Measurements from ENCODE around the gene COBL.

COBL gene

GRCh38 chr7:51280156-51280555 is 36.5 kb downstream of the COBL start:
- DNase-seq (ENCODE audit: insufficient read length) = no peak
- no peak for TF ChIP-seq TAF1 (IDR thresholded peaks at IDR 0.05; ENCODE audit: borderline replicate concordance, low read depth, low read length)
- no peak for TF ChIP-seq POLR2A (IDR thresholded peaks at IDR 0.05; ENCODE audit: low read depth, low read length)
- no peak for TF ChIP-seq POLR2AphosphoS5 (IDR thresholded peaks at IDR 0.05; ENCODE audit: low read depth, low read length)
- FAIRE-seq = no peak

DNA sequence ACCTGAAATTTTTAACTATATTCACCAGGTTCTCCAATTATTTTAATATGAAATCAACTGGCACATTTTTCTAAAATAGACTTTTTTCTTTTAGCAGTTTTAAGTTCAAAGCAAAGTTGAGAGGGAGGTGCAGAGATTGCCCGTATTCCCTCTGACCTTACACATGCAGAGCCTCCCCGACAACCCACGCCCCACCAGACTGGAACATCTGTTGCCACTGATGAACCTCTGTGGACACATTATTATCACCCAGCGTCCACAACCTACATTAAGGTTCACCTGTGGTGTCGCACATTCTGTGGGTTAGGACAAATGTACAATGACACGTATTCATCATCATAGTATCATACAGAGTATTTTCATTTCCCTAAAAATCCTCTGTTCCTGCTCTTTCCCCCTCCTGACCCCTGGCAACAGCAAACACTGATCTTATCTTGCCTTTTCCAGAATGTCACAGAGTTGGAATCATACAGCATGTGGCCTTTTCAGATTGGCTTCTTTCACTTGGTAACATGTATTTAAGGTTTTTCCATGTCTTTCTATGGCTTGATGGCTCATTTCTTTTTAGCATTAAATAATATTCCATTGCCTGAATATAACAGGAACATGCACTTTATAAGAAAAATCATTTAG is 37.1 kb downstream of the COBL start:
- FAIRE-seq = no peak
- DNase-seq (ENCODE audit: insufficient read length) = no peak
- TF ChIP-seq TAF1 (IDR thresholded peaks at IDR 0.05; ENCODE audit: borderline replicate concordance, low read depth, low read length) = no peak
- TF ChIP-seq POLR2AphosphoS5 (IDR thresholded peaks at IDR 0.05; ENCODE audit: low read depth, low read length) = no peak
- no peak for TF ChIP-seq POLR2A (IDR thresholded peaks at IDR 0.05; ENCODE audit: low read depth, low read length)

DNA sequence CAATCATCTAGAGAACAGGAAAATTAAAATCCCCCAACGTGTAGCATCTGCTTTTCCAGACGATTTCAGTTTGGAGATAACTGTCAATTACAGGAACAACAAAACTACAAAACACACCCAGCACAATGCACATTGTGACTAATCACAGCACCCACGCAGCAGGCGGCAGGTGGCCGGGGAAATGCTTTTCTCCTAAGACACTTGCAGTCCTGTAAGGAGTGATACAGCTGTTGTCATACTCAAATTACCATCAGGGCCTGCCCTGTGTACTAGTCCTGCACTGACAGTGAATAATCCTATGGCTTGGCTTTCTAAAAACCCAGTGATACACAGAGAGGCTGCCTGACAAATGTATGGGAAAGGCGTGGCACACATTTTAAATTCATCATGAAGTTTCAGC is 37.8 kb downstream of the COBL start:
- no peak for TF ChIP-seq POLR2AphosphoS5 (IDR thresholded peaks at IDR 0.05; ENCODE audit: low read depth, low read length)
- no peak for TF ChIP-seq POLR2A (IDR thresholded peaks at IDR 0.05; ENCODE audit: low read depth, low read length)
- TF ChIP-seq TAF1 (IDR thresholded peaks at IDR 0.05; ENCODE audit: borderline replicate concordance, low read depth, low read length) = no peak
- FAIRE-seq (no peak), DNase-seq (ENCODE audit: insufficient read length) (no peak)

DNA sequence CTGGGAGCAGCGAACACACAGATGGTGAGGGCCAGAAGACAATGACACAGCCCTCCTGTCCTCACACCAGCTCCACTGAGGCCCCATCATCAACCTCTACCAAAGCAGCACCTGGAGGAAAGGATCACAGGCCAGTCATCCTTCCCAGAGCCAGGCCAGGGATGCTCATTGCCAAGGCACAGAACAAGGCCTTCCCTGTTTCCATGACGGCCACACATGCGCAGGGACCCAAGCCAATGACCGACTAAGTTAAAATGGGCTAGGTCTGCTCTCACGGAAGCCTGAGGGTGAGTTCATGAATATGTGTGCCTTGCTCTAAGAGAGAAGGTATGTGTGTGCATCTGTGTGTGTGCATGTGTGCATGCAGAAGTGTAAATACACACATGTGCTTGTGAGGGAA is 39.6 kb downstream of the COBL start:
- TF ChIP-seq TAF1 (IDR thresholded peaks at IDR 0.05; ENCODE audit: borderline replicate concordance, low read depth, low read length) (no peak), POLR2AphosphoS5 (IDR thresholded peaks at IDR 0.05; ENCODE audit: low read depth, low read length) (no peak), POLR2A (IDR thresholded peaks at IDR 0.05; ENCODE audit: low read depth, low read length) (no peak)
- DNase-seq (ENCODE audit: insufficient read length) (no peak), FAIRE-seq (no peak)

DNA sequence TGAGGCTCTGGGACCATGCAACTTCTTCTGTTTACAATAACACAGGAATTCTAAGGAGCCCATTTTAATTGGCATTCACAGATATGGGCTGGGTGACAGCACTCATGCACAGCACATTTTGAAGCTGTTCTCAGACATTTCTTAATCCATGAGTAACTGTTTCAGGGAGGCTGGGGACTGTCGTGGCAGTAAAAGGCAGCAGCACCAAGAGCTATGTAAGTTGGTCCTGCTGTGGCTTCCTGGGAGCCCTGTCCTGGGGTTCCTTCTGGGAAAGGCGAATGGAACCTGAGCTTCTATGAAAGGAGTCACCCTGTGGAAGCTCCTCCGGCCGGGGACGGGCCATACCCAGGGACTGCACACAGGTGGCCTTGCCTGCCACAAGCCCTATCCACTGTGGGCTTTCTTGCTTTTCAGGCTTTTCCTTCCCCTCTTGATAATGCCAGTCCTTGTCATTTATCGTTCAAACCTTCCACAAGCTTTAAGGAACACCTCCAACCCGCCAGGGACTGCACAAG is 40.5 kb downstream of the COBL start:
- DNase-seq (ENCODE audit: insufficient read length) (no peak), FAIRE-seq (no peak)
- no peak for TF ChIP-seq TAF1 (IDR thresholded peaks at IDR 0.05; ENCODE audit: borderline replicate concordance, low read depth, low read length)
- no peak for TF ChIP-seq POLR2AphosphoS5 (IDR thresholded peaks at IDR 0.05; ENCODE audit: low read depth, low read length)
- no peak for TF ChIP-seq POLR2A (IDR thresholded peaks at IDR 0.05; ENCODE audit: low read depth, low read length)

- FAIRE-seq (no peak), DNase-seq (ENCODE audit: insufficient read length) (no peak)
- no peak for TF ChIP-seq POLR2A (IDR thresholded peaks at IDR 0.05; ENCODE audit: low read depth, low read length)
- TF ChIP-seq POLR2AphosphoS5 (IDR thresholded peaks at IDR 0.05; ENCODE audit: low read depth, low read length) = no peak
- no peak for TF ChIP-seq TAF1 (IDR thresholded peaks at IDR 0.05; ENCODE audit: borderline replicate concordance, low read depth, low read length)
These were observed 41.1 kb downstream of the COBL start for GRCh38 chr7:51275532-51275931.

DNA sequence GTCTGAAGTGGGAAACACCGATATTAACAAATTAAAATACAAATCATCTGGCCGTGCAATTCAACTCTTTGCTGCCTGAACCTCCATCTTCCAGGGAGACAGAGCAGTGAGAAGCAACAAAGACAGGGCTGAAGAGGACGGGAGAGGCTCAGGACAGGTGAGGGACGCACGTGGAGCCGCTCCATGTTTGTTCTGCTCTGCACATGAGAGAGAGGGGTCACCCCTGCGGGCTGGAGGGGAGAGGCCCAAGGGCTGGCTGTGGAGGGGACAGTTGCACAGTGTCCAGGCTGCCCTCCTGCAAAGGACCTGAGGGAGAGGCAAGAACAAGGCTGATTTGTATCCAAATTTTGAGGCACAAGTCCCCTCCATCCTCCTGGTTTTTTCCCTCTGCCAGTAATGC is 41.7 kb downstream of the COBL start:
- DNase-seq (ENCODE audit: insufficient read length) = no peak
- TF ChIP-seq TAF1 (IDR thresholded peaks at IDR 0.05; ENCODE audit: borderline replicate concordance, low read depth, low read length) (no peak), POLR2AphosphoS5 (IDR thresholded peaks at IDR 0.05; ENCODE audit: low read depth, low read length) (no peak), POLR2A (IDR thresholded peaks at IDR 0.05; ENCODE audit: low read depth, low read length) (no peak)
- FAIRE-seq = no peak

DNA sequence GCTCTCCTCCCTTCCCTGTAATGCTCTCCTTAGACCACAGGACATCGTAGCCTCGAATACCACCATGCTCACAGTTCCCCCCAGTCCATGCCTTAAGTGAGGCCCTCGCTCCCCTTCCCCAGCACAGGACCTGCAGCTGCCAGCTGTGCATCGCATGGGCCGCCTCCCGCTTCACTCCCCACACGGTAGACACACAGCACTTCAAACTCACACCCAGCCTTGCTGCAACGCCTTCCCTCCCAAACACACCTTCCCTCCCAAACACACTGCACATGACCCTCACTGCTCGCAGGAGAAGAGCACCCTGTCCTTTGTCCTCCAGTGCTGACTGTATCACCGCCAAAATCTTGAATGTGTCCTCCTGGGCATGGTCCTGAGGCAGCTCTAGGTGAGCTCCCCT is 42.6 kb downstream of the COBL start:
- no peak for FAIRE-seq
- DNase-seq (ENCODE audit: insufficient read length) = no peak
- TF ChIP-seq POLR2A (IDR thresholded peaks at IDR 0.05; ENCODE audit: low read depth, low read length) = no peak
- TF ChIP-seq POLR2AphosphoS5 (IDR thresholded peaks at IDR 0.05; ENCODE audit: low read depth, low read length) = no peak
- TF ChIP-seq TAF1 (IDR thresholded peaks at IDR 0.05; ENCODE audit: borderline replicate concordance, low read depth, low read length) = no peak

DNA sequence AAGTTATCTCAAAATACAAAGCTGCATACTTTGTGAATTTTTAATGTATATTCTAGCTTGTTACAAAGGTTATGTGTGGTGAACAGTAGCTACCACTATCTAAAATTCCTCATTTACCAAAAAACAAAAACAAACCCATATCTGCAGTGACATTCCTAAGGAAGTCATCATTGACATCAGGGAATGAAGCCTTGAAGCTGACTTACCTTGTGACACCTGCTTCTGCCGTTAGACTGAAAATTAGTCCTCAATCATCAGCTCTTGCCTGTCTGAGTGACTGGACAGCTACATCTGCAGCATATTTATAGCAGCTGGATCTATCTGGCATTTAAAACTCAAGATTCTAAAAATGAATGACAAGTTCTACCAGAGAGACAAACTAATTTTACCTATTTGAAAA is 43.2 kb downstream of the COBL start:
- FAIRE-seq (no peak), DNase-seq (ENCODE audit: insufficient read length) (no peak)
- TF ChIP-seq POLR2AphosphoS5 (IDR thresholded peaks at IDR 0.05; ENCODE audit: low read depth, low read length) (no peak), TAF1 (IDR thresholded peaks at IDR 0.05; ENCODE audit: borderline replicate concordance, low read depth, low read length) (no peak), POLR2A (IDR thresholded peaks at IDR 0.05; ENCODE audit: low read depth, low read length) (no peak)

- no peak for DNase-seq (ENCODE audit: insufficient read length)
- TF ChIP-seq POLR2AphosphoS5 (IDR thresholded peaks at IDR 0.05; ENCODE audit: low read depth, low read length) (no peak), TAF1 (IDR thresholded peaks at IDR 0.05; ENCODE audit: borderline replicate concordance, low read depth, low read length) (no peak), POLR2A (IDR thresholded peaks at IDR 0.05; ENCODE audit: low read depth, low read length) (no peak)
- FAIRE-seq = no peak
These were observed 45.6 kb downstream of the COBL start for GRCh38 chr7:51270965-51271364.

DNA sequence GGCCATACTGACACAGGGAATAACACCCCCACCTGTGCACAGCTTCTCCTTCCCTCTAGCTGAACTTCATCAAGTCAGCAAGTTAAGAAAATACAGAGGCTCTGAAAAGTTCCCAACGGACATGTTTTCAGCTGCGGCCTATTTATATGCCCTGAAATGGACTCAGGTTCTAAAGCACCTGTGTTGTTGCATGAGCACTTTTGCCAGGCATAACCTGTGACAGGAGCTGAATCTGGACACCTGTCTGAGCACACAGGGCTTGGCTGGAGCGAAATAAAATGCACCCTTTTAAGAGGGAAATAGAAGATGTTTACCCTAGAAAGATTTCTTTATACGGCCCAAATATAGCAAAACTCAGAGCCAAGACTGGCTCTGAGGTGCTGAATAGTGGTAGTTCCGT is 46.7 kb downstream of the COBL start:
- TF ChIP-seq POLR2A (IDR thresholded peaks at IDR 0.05; ENCODE audit: low read depth, low read length) = no peak
- TF ChIP-seq POLR2AphosphoS5 (IDR thresholded peaks at IDR 0.05; ENCODE audit: low read depth, low read length) = no peak
- TF ChIP-seq TAF1 (IDR thresholded peaks at IDR 0.05; ENCODE audit: borderline replicate concordance, low read depth, low read length) = no peak
- no peak for FAIRE-seq

DNA sequence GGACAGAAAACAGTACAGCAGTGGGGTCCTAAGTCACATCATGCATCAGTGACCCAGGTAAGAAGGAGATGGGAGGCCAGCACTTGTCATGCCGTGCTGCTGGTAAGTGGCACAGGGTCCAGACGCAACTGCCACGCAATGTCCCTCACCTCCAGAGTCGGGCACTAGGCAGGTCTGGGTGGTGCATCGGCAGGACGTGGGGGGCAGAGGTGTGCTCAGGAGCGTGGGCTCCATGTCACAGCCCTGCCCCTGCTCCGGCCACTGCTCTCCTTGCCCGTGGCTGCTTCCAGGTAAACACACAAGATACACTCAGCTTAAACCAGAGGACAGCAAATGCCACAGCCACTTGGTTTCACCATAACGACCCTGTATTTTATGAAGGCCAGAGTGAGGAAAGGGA is 47.3 kb downstream of the COBL start:
- DNase-seq (ENCODE audit: insufficient read length) (no peak), FAIRE-seq (no peak)
- no peak for TF ChIP-seq TAF1 (IDR thresholded peaks at IDR 0.05; ENCODE audit: borderline replicate concordance, low read depth, low read length)
- no peak for TF ChIP-seq POLR2A (IDR thresholded peaks at IDR 0.05; ENCODE audit: low read depth, low read length)
- no peak for TF ChIP-seq POLR2AphosphoS5 (IDR thresholded peaks at IDR 0.05; ENCODE audit: low read depth, low read length)

More for the DNA sequence above, 46.7 kb downstream of the COBL start:
- no peak for DNase-seq (ENCODE audit: insufficient read length)

All from GM12892 (cell line).